Ishikawa (cell line): Measurements from ENCODE around the gene HTT.

ENCODE experiments used
- EP300 ChIP-seq: IDR thresholded peaks from 2 replicates; pipeline ENCODE4 v1.6.1; 2012; ENCODE audit warnings: borderline replicate concordance
- MAX ChIP-seq: IDR thresholded peaks from 2 replicates; pipeline ENCODE4 v1.6.1; 2012
- NFIC ChIP-seq: IDR thresholded peaks from 2 replicates; pipeline ENCODE4 v1.6.1; 2012
- RAD21 ChIP-seq: IDR thresholded peaks from 2 replicates; pipeline ENCODE4 v1.6.1; 2012; ENCODE audit warnings: low read depth
- TAF1 ChIP-seq: IDR thresholded peaks from 2 replicates; pipeline ENCODE4 v1.6.1; 2012; ENCODE audit warnings: low read depth, mild to moderate bottlenecking
- TEAD4 ChIP-seq: IDR thresholded peaks from 2 replicates; pipeline ENCODE4 v1.6.1; 2012
- YY1 ChIP-seq: IDR thresholded peaks from 2 replicates; pipeline ENCODE4 v1.6.1; 2012; ENCODE audit warnings: low read depth
- TF ChIP-seq, protein P1 (sequence below): IDR thresholded peaks from 2 replicates; pipeline ENCODE4 v1.6.1; 2012; ENCODE audit warnings: low read depth, mild to moderate bottlenecking

DNA sequence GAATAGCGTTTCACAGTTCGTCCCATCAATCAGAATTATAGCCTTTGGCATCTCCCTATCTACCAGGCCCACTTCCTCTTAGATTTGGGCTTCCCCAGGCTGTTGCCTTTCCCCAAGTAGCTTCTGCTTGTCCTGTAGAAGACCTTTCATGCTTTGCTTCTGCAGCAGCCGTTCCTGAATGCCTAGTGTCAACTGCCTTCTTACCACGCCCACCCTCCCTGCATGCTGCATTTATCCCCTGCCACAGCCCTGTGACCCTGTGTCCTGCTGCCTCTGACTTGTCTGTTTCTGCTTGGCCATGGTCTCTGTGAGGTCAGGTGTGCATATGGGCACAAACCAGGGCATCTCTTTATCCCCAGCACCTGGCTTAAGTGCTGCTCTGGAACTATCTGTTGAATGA lies 56.3 kb downstream of the HTT start:
- TF ChIP-seq, protein P1, sequence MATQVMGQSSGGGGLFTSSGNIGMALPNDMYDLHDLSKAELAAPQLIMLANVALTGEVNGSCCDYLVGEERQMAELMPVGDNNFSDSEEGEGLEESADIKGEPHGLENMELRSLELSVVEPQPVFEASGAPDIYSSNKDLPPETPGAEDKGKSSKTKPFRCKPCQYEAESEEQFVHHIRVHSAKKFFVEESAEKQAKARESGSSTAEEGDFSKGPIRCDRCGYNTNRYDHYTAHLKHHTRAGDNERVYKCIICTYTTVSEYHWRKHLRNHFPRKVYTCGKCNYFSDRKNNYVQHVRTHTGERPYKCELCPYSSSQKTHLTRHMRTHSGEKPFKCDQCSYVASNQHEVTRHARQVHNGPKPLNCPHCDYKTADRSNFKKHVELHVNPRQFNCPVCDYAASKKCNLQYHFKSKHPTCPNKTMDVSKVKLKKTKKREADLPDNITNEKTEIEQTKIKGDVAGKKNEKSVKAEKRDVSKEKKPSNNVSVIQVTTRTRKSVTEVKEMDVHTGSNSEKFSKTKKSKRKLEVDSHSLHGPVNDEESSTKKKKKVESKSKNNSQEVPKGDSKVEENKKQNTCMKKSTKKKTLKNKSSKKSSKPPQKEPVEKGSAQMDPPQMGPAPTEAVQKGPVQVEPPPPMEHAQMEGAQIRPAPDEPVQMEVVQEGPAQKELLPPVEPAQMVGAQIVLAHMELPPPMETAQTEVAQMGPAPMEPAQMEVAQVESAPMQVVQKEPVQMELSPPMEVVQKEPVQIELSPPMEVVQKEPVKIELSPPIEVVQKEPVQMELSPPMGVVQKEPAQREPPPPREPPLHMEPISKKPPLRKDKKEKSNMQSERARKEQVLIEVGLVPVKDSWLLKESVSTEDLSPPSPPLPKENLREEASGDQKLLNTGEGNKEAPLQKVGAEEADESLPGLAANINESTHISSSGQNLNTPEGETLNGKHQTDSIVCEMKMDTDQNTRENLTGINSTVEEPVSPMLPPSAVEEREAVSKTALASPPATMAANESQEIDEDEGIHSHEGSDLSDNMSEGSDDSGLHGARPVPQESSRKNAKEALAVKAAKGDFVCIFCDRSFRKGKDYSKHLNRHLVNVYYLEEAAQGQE, result no peak
- TF ChIP-seq NFIC (no peak), TAF1 (no peak), RAD21 (no peak), EP300 (no peak), MAX (no peak), TEAD4 (no peak), YY1 (no peak)
